LHCN-M2 (cell line): ENCODE results near the gene LSM5. TPM values are rescaled to one million over a fixed set of nuclear protein-coding genes. Genes with fewer than 3 reads are reported as not detected.

Source experiments
- DNase-seq: peaks from one replicate; pipeline ENCODE4 v3.0.0-alpha.2; 2012; ENCODE audit warnings: low read depth
- total RNA-seq: library from RNA; depleted of rRNA; stranded (reverse); fragments of >200 nt; gene quantifications from 2 replicates; pipeline ENCODE4 v1.2.3, GENCODE V29; 2014; rRNA removed

The LSM5 gene
- total RNA-seq, 1 experiment from 2014 or later, result 75.4 TPM

DNA sequence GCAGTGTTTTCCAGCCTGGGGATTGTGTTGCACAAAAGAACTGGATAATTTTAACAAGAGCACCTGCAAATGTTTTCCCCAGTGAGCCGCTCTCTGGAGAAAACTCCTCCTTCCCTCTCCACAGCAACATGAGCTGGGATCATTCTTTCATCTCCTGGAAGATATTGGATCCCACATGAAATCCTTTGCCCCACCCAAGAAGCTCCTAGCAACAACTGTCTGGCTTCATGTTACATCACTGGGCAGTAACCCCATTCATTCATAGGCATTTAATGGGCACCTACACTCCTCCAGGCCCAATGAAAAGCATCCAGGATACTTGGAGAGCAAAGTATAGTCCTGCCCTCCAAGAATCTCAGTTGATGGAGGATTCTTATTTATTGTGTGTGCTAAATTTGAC lies 27.2 kb downstream of the LSM5 start:
- DNase-seq, result no peak

DNA sequence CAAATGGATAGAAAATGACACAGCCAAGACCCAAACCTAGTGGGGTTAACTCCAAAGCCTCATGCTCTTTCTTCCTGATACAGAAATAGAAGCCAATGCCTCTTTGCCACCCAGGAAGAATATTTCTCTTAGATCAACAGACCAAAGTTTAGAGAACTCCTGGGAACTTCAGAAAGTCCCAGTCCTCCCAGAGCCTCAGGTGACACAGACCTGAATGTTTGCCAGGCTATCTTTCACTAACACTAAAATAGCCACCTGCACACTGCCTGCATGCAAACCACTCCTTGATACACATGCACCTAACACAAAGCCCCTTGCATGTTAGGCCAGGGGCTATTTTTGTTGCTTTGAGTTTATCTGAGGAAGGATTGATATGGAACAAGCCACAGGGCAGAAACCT lies 27.7 kb downstream of the LSM5 start:
- DNase-seq, result no peak

DNA sequence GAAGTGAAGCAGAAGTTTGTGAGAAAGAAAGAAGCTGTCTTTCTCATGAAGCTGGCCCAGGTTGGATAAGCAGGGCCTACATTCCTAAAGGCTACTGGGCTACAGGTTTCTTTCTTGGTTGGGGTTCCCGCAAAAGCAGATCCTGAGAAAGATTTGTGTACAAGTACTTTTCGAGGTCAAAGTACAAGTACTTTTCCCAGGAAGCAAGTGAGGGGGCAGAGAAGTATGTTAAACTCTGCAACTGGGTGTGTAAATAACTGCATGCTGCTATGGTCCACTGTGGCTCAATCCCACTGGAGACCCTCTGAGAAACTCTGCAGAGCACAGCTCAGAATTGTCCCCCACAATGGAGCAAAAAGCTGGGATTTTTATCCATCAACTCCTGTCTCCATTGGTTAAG lies 28.7 kb downstream of the LSM5 start:
- no peak for DNase-seq

DNA sequence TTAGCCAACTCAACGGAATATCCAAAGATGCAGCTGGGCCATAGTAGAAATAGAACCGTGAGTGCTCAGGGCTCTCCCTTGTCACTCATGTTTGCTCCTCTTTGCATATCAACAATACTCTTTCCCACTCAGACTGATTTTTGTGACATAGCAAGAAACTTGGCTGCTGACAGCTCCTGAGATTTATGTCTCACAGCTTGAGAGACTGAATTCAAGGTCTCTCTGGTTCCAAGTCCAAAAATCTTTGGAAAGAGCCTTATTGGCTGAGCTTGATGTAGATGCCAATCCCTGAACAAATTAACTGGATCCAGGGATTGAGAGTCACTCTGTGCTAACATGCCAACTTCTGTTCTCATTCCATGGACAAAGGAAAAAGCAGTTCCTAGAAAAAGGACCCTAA lies 30.4 kb downstream of the LSM5 start:
- DNase-seq, result no peak

DNA sequence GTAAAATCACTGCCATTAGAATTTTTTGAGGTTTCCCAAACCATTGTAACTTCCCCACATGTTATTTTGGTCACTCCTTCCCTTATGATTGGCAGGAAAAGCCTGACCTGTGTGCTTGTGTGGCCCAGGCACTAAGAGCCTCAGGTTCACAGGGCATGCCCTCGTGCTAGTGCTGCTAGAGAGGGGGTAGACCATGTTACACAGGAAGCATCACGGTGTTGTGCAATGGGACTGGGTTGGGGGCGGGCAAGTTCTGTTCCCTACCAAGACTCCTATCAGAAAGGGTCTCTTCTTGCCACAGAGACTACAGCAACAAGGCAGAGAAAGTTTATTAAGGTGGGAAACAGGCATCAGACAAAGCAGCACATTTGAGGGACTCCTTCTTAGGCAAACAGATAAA lies 32.2 kb downstream of the LSM5 start:
- no peak for DNase-seq

DNA sequence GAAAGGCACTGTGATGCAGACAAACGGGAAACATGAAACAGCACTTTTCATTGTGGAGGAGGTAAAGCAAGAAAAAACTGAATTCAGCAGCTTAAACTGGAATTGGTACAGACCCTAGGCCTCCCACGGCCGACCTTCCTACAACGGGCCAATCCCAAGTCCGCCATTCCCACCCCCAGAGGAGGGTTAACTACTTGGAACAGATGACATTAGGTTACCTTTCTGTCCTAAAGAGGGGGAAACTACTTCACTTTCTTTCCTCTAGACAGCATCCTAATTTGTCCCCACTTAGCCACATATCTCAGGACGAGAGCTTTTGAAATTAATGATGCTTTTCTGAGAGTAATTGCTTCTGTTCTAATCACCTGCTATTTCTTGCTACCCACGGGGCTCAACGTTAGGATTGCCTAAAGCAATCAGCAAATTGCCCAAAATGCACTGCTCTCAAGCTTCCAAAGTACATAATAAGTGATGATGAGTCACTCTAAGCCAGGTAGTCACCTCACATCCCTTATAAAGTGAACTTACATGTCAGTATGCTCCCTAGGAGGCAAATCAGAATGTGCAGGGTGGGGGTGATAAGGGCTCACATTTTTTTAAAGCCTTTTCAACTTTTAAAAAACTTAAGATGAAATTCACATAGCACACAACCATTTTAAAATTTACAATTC lies 36.7 kb downstream of the LSM5 start:
- DNase-seq, result no peak

DNA sequence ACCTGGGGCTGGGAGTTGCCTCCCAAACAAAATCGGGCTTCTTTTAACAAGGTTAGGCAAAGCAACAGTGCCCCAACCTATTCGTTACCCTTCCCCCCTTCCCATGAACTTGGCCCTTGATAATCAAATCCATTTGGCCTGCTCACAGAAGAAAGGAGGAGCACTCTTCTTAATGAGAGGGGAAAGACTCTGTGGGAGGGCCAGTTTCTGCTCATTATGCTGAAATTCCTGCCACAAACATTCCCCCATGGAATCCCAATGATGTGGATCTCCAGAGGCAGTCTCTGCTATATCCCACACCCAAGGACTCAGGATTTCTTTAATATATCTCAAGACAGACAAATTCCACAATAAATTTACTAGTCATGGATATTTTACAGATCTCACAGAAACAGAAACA lies 43.0 kb downstream of the LSM5 start:
- no peak for DNase-seq

DNA sequence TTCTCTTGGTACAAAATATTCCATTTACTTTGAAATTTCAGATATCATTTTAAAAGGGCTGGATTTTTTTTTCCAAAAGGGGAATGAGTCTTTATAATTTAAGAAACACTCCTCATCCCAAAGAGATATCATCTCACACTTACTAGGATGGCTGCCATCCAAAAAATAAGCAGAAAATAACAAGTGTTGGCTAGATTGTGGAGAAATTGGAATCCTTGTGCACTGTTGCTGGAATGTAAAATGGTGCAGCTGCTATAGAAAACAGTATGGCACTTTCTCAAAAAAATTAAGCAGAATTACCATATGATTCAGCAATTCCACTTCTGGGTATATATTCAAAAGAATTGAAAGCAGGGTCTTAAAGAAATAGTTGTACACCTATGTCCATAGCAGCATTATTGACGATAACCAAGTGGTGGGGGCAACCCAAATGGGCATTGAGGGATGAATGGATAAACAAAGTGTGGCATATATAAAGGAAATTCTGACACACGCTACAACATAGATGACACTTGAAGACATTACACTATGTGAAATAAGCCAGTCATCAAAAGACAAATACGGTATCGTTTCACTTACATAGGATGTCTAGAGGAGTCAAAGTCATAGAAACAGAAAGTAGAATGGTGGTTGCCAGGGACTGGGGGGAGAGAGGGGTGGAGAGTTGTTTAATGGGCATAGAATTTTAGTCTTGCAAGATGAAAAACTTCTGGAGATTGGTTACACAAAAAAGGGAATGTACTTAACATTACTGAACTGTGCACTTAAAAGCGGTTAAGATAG lies 53.8 kb downstream of the LSM5 start:
- DNase-seq, result no peak

Other genes with a start within 250 kb of the LSM5 start
- 60.3 and 75.9 TPM in 2 replicates for gene AVL9, start 5.1 kb upstream of the LSM5 start, total RNA-seq